GM10248 (cell line): ENCODE measurements around the gene TBC1D1.

Experiments used
- CTCF ChIA-PET: fragments of 300-600 bp; sonication (Branson Sonifier 250); formaldehyde crosslinking; extraction: SDS; loops from one replicate; lab custom pipeline; 2021; ENCODE audit warnings: antibody characterized with exemption; lab: Yijun Ruan, JAX
- POLR2A ChIA-PET: fragments of 350-650 bp; sonication (Branson Sonifier 250); formaldehyde crosslinking; extraction: SDS; loops from one replicate; lab custom pipeline; 2020; ENCODE audit warnings: antibody characterized with exemption; lab: Yijun Ruan, JAX
- DNase-seq: peaks from one replicate; pipeline ENCODE4 v3.0.0; 2012; ENCODE audit errors: extremely low spot score
- CTCF ChIP-seq: IDR thresholded peaks from 2 replicates; pipeline ENCODE4 v1.5.1; 2012; ENCODE audit warnings: mild to moderate bottlenecking, low read depth; ENCODE audit errors: extremely low read depth, missing control alignments, control extremely low read depth

Gene TBC1D1

DNA sequence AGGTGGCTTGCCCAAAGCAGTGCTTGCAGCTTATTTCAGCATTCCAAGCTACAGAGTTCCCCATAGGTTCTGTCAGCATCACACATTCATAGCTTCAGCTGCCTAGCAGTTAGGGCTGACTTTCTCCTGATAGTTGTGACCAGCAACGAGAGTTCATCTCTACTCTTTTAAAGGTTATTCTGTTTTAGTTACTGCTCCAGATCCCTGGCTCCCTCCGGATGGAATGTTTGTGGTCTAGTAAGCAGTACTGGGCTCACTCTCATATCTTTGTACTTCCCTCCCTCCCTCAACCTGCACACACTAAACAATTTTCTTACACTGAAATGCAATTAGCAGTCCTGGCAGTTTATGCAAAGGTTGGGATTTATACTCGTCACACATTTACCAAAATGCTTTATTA lies 113.2 kb downstream of the TBC1D1 start:
- TF ChIP-seq CTCF: no peak
- CTCF ChIA-PET: interaction anchor here (0.8 kb wide), 1 partner anchor 34 kb away, joined by 4 read pairs; no protein-coding TSS in a partner anchor
- no peak for DNase-seq
- POLR2A ChIA-PET: interaction anchor here (0.5 kb wide), 1 partner anchor 29 kb away, joined by 3 read pairs; no protein-coding TSS in a partner anchor

DNA sequence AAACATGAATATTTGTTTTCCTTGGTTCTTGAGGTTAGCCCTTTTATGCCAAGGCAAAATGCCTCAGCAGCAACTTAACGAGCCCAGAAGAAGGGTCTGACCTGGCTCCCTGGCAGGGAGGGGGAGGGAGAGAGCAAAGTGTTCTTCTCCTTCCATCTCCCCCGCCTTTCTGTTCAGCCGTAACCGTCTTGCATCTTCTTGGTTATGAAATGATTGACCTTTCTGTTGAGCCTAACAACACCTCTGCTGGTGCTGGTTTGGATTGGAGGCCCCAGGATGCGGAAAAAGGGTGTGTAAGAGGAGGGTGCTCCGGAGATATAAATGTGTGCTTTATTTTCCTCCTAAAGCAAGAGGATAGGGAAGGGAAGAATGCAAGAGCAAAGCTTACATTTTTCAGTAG lies 114.0 kb downstream of the TBC1D1 start:
- CTCF ChIA-PET: no interaction called here
- no peak for DNase-seq
- no peak for TF ChIP-seq CTCF
- POLR2A ChIA-PET: no interaction called here

DNA sequence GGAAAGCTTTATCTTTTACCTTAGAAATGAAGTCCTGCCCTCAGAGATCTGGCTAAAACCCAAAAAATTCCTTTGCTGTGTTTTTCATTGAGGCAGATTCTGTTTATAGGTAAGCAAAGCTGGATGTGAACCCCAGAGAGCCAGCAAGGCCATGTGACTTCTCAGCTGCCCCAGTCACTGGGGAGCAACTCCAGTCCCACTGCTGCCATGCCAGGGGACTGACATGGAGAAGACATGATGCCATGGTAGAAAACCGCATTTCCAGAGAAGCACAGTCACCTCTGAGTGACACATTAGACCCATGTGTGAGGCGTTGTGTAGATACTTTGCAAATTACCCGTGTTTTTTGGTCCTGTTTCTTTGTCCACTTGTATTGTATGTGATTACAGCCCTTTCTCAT lies 114.8 kb downstream of the TBC1D1 start:
- POLR2A ChIA-PET: no interaction called here
- CTCF ChIA-PET: no interaction called here
- no peak for DNase-seq
- no peak for TF ChIP-seq CTCF

- POLR2A ChIA-PET: no interaction called here
- TF ChIP-seq CTCF: no peak
- DNase-seq: no peak
- CTCF ChIA-PET: interaction anchor here (1.2 kb wide), 1 partner anchor 20 kb away, joined by 3 read pairs; no protein-coding TSS in a partner anchor
Observed at GRCh38 chr4:38007645-38008044, 116.8 kb downstream of the TBC1D1 start.

GRCh38 chr4:38008571-38009021 lies 117.7 kb downstream of the TBC1D1 start:
- no peak for DNase-seq
- POLR2A ChIA-PET: no interaction called here
- CTCF ChIA-PET: interaction anchor here (1.2 to 1.3 kb wide), 2 partner anchors 19 to 31 kb away, joined by 3 read pairs; no protein-coding TSS in a partner anchor
- no peak for TF ChIP-seq CTCF

- TF ChIP-seq CTCF: no peak
- POLR2A ChIA-PET: no interaction called here
- no peak for DNase-seq
- CTCF ChIA-PET: interaction anchor here (1.3 kb wide), 1 partner anchor 31 kb away, joined by 3 read pairs; no protein-coding TSS in a partner anchor
Observed at GRCh38 chr4:38009421-38009820, 118.5 kb downstream of the TBC1D1 start.

DNA sequence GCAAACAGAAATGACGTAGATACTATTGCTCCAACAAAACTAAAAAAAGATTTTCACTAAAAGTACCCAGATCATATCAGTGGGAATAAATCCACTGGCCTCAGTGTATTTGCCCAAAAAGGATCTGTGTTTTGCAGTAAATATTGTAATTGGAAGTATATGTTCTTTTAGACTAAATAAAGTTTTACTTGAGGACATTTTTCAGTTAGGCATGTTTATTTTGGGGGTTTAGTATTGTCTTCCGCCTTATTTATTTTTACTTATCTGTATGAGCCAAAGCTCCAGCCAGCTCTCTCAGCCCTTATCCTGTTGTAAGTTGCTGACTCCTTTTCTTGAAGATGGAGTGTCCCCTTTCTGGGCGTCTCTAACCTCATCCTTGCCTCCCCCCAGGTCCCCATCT lies 119.1 kb downstream of the TBC1D1 start:
- CTCF ChIA-PET: no interaction called here
- no peak for TF ChIP-seq CTCF
- no peak for DNase-seq
- POLR2A ChIA-PET: no interaction called here
